Globus pallidus (tissue), 1 donor: ENCODE measurements around the gene MLF2.
"Not testable (repeated sequence)": the region's sequence is repeated elsewhere in the genome, so short reads cannot be mapped to it uniquely, and the experiment has no call there.

ENCODE experiments used
- DNase-seq: peaks from one replicate; pipeline ENCODE4 v3.0.0-alpha.2; 2015; ENCODE audit warnings: low spot score

MLF2 gene

GRCh38 chr12:6765048-6765633 lies 12.2 kb upstream of the MLF2 start:
- no peak for DNase-seq

GRCh38 chr12:6764011-6764828 lies 11.3 kb upstream of the MLF2 start:
- DNase-seq: peak; percentile 93

GRCh38 chr12:6763380-6763779 lies 10.4 kb upstream of the MLF2 start:
- DNase-seq: no peak

- DNase-seq: no peak
Observed at GRCh38 chr12:6759741-6760140, 6.8 kb upstream of the MLF2 start.

- DNase-seq: no peak
Observed at GRCh38 chr12:6758506-6759095, 5.7 kb upstream of the MLF2 start.

DNA sequence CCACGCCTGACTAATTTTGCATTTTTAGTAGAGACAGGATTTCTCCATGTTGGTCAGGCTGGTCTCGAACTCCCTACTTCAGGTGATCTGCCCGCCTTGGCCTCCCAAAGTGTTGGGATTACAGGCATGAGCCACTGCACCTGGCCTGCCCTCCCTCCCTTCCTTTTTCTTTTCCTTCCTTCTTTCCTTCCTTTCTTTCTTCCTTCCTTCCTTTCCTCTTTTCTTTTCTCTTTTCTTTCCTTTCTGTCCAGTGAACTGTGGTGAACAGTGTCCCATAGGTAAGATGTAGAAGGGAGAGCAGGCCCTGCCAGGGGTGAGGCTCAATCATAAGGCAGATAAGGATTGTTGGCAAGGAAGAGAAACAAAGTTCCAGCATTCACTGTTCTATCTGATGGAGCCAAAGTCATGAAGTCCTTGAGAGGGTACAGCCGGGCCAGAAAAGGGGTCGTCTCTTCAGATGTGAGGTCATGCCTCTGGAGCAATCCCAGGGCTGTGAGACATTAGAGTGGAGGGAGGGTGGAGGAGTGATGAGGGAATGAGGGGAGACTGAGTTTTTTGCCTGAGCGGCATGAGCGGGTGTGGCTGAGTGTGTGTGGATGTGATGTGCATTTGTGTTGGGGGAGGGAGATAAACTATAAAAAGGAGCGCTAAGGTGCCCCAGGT lies 4.2 kb upstream of the MLF2 start:
- no peak for DNase-seq

- DNase-seq: no peak
Observed at GRCh38 chr12:6754411-6754810, 1.5 kb upstream of the MLF2 start.

DNA sequence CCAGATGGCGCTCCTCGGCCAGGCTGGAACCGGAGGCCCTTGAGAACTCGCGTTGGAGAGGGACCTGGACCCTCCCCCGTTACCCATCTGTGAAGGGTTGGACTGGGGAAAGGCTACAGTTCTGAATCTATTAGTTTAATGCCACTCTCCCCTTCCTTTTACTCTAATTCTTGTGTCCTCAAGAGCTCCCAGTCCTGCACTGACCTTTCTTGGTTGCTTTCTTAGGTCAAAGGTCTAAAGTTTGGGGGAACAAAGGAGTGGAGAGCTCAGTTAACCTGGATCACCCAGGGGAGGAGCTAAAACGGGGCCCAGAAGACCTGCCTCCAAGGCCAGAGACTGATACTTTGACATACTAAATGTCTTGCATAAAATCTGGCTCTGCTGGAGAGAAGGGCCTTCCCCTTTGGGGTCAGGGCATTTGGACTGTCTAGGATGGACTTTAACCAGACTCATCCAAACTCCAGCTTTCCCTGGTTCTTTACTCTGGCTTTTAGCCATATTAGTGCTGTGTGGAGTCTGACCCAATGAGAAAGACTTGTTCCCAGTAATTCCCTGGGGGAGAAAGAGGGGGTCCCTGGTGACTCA lies 923 bp upstream of the MLF2 start:
- DNase-seq: no peak

DNA sequence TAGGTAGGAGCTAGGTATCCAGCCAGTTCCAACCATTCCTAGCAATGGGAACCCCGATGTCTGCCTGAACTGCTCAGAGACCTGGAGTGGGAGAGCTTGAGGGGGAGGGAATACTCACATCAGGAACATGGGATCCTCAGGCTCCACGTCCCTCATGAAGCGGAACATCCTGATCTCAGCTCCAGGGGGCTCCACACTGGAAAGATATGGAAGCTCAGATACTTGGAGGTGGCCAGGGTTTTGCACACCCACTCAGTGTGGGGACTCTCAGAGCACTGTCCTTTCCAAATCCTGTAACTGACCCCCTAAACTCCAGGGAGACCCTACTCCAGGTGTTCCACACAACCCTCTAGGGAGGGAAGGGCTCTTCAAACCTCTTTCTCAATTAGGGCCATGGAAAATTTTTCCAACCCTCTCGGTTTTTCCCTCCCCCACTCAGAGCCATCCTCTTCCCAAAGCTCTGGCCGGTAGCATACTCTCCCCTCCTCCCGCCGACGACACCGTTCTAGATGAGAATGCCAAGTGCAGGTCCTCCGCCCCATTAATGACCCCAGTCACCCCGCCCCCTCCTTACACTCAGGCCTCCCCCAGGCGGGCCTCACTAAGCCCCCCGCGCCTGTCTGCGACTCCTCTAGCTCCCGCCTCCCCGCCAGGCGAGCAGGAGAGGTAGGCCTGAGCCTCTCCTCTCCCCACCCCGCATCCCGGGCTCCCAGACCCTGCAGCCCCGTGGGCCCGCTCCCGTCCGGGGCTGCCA lies 597 bp downstream of the MLF2 start:
- DNase-seq: no peak

GRCh38 chr12:6751767-6752166 lies 1.2 kb downstream of the MLF2 start:
- DNase-seq: no peak

DNA sequence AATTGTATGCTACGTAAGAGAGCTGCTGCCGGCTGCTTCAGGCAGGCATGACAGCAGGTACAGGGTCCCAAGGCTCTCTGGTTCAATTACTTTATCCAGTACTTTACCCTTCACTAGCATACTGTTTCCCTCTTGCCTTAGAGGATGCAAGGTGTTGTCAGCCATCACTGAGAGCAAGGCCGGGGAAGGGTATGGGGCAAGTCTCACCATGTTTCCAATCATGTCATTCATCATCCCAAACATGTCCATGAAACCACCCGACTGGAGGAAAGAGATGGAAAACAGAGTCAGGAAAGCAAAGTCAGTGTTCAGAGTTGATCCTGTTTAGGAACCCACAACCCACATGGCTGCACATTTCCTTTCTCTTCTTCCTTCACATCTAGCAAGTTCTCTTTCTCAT lies 2.4 kb downstream of the MLF2 start:
- no peak for DNase-seq

DNA sequence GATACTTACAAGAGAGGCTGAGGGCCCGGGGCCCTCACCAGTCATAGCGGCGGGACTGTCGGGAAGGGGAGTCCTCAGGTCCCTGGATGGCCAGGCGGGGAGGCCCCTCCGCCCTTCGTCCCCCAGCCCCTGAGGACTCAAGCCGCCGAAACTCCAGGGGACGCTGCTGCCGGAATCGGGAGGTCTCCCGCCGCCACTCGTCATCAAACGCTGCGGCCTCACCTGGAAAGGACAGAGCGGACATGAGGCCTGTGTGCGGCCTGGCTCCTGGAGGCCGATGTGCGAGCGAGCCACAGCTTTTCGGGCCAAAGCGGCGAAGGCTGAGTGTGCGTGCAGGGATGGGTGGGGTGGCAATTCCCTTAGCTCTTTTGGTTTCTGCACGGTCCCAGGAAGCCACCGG lies 4.2 kb downstream of the MLF2 start:
- no peak for DNase-seq

DNA sequence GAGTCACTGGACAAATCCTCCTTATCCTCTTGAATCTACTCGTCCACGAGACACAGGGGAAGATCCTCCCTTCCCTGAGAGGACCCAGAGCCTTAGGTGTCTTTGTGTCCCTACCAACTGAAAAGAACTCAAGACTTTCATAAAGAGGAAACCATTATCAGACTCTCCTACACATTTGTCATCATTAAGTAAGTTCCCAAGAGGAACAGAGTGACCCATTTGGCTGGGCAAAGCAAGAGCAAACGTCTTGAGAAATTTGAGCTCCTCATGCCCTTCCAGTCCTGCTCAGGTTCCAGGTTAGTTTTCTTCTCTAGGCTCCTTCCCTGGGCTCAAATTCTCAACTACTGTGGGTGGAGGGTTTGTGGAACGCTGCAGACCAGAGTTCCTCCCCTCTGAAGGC lies 5.7 kb downstream of the MLF2 start:
- DNase-seq: no peak

GRCh38 chr12:6745741-6746525 lies 7.0 kb downstream of the MLF2 start:
- no peak for DNase-seq

GRCh38 chr12:6743300-6743699 lies 9.6 kb downstream of the MLF2 start:
- not testable (repeated sequence) for DNase-seq

- no peak for DNase-seq
Observed at GRCh38 chr12:6742834-6743233, 10.1 kb downstream of the MLF2 start.

DNA sequence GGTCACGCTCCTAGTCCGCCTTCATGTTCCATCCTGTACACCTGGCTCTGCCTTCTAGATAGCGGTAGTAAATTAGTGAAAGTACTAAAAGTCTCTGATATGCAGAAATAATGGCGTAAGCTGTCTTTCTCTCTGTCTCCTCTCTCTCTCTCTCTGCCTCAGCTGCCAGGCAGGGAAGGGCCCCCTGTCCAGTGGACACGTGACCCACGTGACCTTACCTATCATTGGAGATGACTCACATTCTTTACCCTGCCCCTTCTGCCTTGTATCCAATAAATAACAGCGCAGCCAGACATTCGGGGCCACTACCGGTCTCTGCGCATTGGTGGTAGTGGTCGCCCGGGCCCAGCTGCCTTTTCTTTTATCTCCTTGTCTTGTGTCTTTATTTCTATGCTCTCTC lies 10.9 kb downstream of the MLF2 start:
- DNase-seq: not testable (repeated sequence)

- DNase-seq: no peak
Observed at GRCh38 chr12:6736754-6737153, 16.2 kb downstream of the MLF2 start.

GRCh38 chr12:6735448-6736191 lies 17.3 kb downstream of the MLF2 start:
- DNase-seq: peak; percentile 47
